Liver (tissue), 9 donors: ENCODE data around the gene DNAH10. TPM values are rescaled to one million over a fixed set of nuclear protein-coding genes. Genes with fewer than 3 reads are reported as not detected.
A peak's percentile ranks its signal among the peaks of the same experiment; 100 is the strongest.

Source experiments
- DNase-seq: peaks from one replicate; pipeline ENCODE4 v3.0.0-alpha.2; 2017; ENCODE audit warnings: low spot score
- H3K27ac ChIP-seq, 2 donors: one replicate each; pipeline ENCODE4 v1.7.0; 2013; ENCODE audit warnings: inconsistent platforms in 2 of 2, low read length in 2 of 2, control low read depth in 1 of 2, low read depth in 1 of 2, mild to moderate bottlenecking in 1 of 2
- H3K27me3 ChIP-seq, 4 donors: one replicate each; pipeline versions ENCODE4 v1.6.1 to v1.7.0; 2013; ENCODE audit warnings: low read length in 3 of 4, inconsistent platforms in 1 of 4, mild to moderate bottlenecking in 1 of 4, moderate library complexity in 1 of 4; ENCODE audit not compliant: control insufficient read depth in 4 of 4, insufficient read depth in 4 of 4
- H3K36me3 ChIP-seq, 4 donors: one replicate each; pipeline versions ENCODE4 v1.6.1 to v1.7.0; 2013; ENCODE audit warnings: low read length in 3 of 4, mild to moderate bottlenecking in 3 of 4, low read depth in 1 of 4, moderate library complexity in 1 of 4; ENCODE audit not compliant: control insufficient read depth in 4 of 4, insufficient read depth in 3 of 4
- H3K4me1 ChIP-seq, 4 donors: one replicate each; pipeline versions ENCODE4 v1.6.1 to v1.7.0; 2013; ENCODE audit warnings: low read length in 3 of 4, mild to moderate bottlenecking in 3 of 4, moderate library complexity in 1 of 4; ENCODE audit not compliant: control insufficient read depth in 4 of 4, insufficient read depth in 4 of 4
- H3K4me3 ChIP-seq, 3 donors: one replicate each; pipeline versions ENCODE4 v1.6.1 to v1.7.0; 2013; ENCODE audit warnings: low read length in 3 of 3, control low read depth in 1 of 3, low read depth in 1 of 3, mild to moderate bottlenecking in 1 of 3
- H3K9ac ChIP-seq, 2 donors: one replicate each; pipeline ENCODE4 v1.7.0; 2013; ENCODE audit warnings: low read length in 2 of 2, mild to moderate bottlenecking in 2 of 2, moderate library complexity in 2 of 2, control low read depth in 1 of 2, low read depth in 1 of 2
- H3K9me3 ChIP-seq, 4 donors: one replicate each; pipeline versions ENCODE4 v1.6.1 to v1.7.0; 2013; ENCODE audit warnings: low read length in 3 of 4; ENCODE audit not compliant: control insufficient read depth in 4 of 4
- ATF3 ChIP-seq: IDR thresholded peaks from 2 replicates; pipeline ENCODE4 v1.6.1; 2016; ENCODE audit warnings: antibody characterized with exemption
- CTCF ChIP-seq: fragments of 150-350 bp; IDR thresholded peaks from 2 replicates; pipeline ENCODE4 v1.5.1; 2017; ENCODE audit warnings: improper control_type of control experiment, low read depth, low read length; ENCODE audit not compliant: missing input control
- EGR1 ChIP-seq, 2 donors: IDR thresholded peaks; 2 replicates each; pipeline ENCODE4 v1.6.1; 2016 to 2018; ENCODE audit warnings: antibody characterized with exemption in 2 of 2, low read depth in 2 of 2
- FOXA1 ChIP-seq: IDR thresholded peaks from 2 replicates; pipeline ENCODE4 v1.6.1; 2016; ENCODE audit warnings: antibody characterized with exemption
- FOXA2 ChIP-seq: IDR thresholded peaks from 2 replicates; pipeline ENCODE4 v1.6.1; 2016; ENCODE audit warnings: antibody characterized with exemption
- GABPA ChIP-seq, 2 donors: IDR thresholded peaks in 1 of 2; conservative IDR thresholded peaks in 1 of 2; 2 replicates each; pipeline ENCODE4 v1.6.1; 2016; ENCODE audit warnings: antibody characterized with exemption in 2 of 2, mild to moderate bottlenecking in 1 of 2, moderate library complexity in 1 of 2
- JUND ChIP-seq, 2 donors: IDR thresholded peaks; 2 replicates each; pipeline ENCODE4 v1.6.1; 2016; ENCODE audit warnings: antibody characterized with exemption in 2 of 2
- MAX ChIP-seq: IDR thresholded peaks from 2 replicates; pipeline ENCODE4 v1.6.1; 2016; ENCODE audit warnings: antibody characterized with exemption
- NR2F2 ChIP-seq: IDR thresholded peaks from 2 replicates; pipeline ENCODE4 v1.6.1; 2016; ENCODE audit warnings: antibody characterized with exemption
- RAD21 ChIP-seq, 2 donors: IDR thresholded peaks; 2 replicates each; pipeline ENCODE4 v1.6.1; 2016; ENCODE audit warnings: antibody characterized with exemption in 2 of 2, mild to moderate bottlenecking in 2 of 2
- YY1 ChIP-seq: IDR thresholded peaks from 2 replicates; pipeline ENCODE4 v1.6.1; 2016; ENCODE audit warnings: antibody characterized with exemption, mild to moderate bottlenecking
- ZBTB33 ChIP-seq: IDR thresholded peaks from 2 replicates; pipeline ENCODE4 v1.6.1; 2016; ENCODE audit warnings: antibody characterized with exemption
- WGBS: extraction: QIAGEN DNeasy Blood & Tissue Kit; methylation state at CpG from one replicate; pipeline ENCODE4 v1.1.7; 2013; 5-methylcytosine and 5-hydroxymethylcytosine counted together
- polyA plus RNA-seq, 2 donors: library from polyadenylated mRNA; stranded (reverse) in 1 of 2; unstranded in 1 of 2; fragments of 200-250 nt in 1 of 2; fragments of >200 nt in 1 of 2; fragmentation: Nextera tagmentation in 1 of 2; extraction: Ambion mirVana in 1 of 2; gene quantifications; one replicate each; pipeline versions ENCODE4 v1.2.1 to v1.2.3, GENCODE V29; 2013 to 2015
- total RNA-seq, 2 donors: library from RNA; depleted of rRNA; stranded (reverse); fragments of >200 nt; gene quantifications; one replicate each; pipeline ENCODE4 v1.2.3, GENCODE V29; 2014
- TF ChIP-seq, protein P1 (sequence below): IDR thresholded peaks from 2 replicates; pipeline ENCODE4 v1.6.1; 2016; ENCODE audit warnings: antibody characterized with exemption, mild to moderate bottlenecking
- donor health status: healthy.
- donor health status: healthy.
- donor health status: healthy.
- donor health status: healthy.
- donor health status: healthy.

Gene DNAH10
- total RNA-seq (under 1 TPM; 0.05 to 0.08 TPM), polyA plus RNA-seq (under 1 TPM; 0.05 to 0.47 TPM)

GRCh38 chr12:123761841-123762714 lies at the start of gene DNAH10:
DNAH10 (plus strand) TSS chr12:123762301; CDS start chr12:123762337, 36 bp downstream.
- H3K4me1 ChIP-seq: peaks cover 3 to 16% (median 11%) of the 10 kb centered on the region in 4 donors
- TF ChIP-seq RAD21 (IDR thresholded peaks at IDR 0.05) (no peak), MAX (no peak), FOXA2 (no peak)
- no peaks in the 10 kb centered on the region for H3K9me3 ChIP-seq
- peaks cover 0 to 8% (median 3%) of the 10 kb centered on the region in 4 donors for H3K36me3 ChIP-seq
- 5% methylated on average over 105 of the region's 105 CpGs for WGBS
- H3K27me3 ChIP-seq: peaks cover 0 to 3% (median 1%) of the 10 kb centered on the region in 4 donors
- H3K4me3 ChIP-seq: peak within 1 kb of the TSS in 2 of 3 donors; percentile 7 to 50
- DNase-seq: peak; percentile 42
- no peak within 1 kb of the TSS for H3K27ac ChIP-seq
- no peak within 1 kb of the TSS for H3K9ac ChIP-seq

- peak; percentile 34 for DNase-seq
- Histone ChIP-seq H3K4me3 (peak overlapping the region; percentile 88 to 100 (median 89)), H3K9me3 (no peaks in the 10 kb centered on the region), H3K27ac (no peak overlapping the region), H3K4me1 (peaks cover 2 to 23% (median 16%) of the 10 kb centered on the region in 4 donors), H3K36me3 (no peaks in the 10 kb centered on the region), H3K27me3 (no peaks in the 10 kb centered on the region), H3K9ac (peak overlapping the region; percentile 11 to 84)
- under 1% methylated on average over 26 of the region's 26 CpGs for WGBS
- TF ChIP-seq NR2F2: no peak
- no peak for TF ChIP-seq ATF3
- TF ChIP-seq MAX: no peak
- no peak for TF ChIP-seq GABPA (IDR thresholded peaks at IDR 0.05 in 1 of 2, conservative IDR thresholded peaks at IDR 0.05 in 1 of 2)
- TF ChIP-seq FOXA1: no peak
- TF ChIP-seq, protein P1, sequence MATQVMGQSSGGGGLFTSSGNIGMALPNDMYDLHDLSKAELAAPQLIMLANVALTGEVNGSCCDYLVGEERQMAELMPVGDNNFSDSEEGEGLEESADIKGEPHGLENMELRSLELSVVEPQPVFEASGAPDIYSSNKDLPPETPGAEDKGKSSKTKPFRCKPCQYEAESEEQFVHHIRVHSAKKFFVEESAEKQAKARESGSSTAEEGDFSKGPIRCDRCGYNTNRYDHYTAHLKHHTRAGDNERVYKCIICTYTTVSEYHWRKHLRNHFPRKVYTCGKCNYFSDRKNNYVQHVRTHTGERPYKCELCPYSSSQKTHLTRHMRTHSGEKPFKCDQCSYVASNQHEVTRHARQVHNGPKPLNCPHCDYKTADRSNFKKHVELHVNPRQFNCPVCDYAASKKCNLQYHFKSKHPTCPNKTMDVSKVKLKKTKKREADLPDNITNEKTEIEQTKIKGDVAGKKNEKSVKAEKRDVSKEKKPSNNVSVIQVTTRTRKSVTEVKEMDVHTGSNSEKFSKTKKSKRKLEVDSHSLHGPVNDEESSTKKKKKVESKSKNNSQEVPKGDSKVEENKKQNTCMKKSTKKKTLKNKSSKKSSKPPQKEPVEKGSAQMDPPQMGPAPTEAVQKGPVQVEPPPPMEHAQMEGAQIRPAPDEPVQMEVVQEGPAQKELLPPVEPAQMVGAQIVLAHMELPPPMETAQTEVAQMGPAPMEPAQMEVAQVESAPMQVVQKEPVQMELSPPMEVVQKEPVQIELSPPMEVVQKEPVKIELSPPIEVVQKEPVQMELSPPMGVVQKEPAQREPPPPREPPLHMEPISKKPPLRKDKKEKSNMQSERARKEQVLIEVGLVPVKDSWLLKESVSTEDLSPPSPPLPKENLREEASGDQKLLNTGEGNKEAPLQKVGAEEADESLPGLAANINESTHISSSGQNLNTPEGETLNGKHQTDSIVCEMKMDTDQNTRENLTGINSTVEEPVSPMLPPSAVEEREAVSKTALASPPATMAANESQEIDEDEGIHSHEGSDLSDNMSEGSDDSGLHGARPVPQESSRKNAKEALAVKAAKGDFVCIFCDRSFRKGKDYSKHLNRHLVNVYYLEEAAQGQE: no peak
- TF ChIP-seq EGR1 (IDR thresholded peaks at IDR 0.05; ENCODE audit: low read depth in 2 of 2): no peak
- no peak for TF ChIP-seq JUND (IDR thresholded peaks at IDR 0.05)
These were observed 49.3 kb upstream of the DNAH10 start for GRCh38 chr12:123712780-123713319.

DNA sequence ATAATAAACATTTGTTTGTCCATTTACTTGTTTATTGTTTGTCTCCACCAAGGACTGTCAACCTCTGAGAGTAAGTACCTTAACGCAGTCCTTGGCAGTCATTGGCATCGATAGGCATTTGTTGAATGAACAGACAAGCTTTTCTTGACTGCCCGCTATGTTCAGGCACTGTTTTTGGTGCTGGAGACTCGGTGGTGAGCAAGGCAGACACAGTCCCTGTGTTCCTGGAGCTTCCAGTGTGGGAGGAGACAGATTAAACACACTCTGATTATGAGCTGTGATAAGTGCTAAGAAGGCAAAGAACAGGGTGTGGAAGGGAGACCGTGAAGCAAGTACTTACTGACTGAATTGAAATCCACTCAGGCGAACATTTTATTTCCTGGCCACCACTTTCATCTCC lies 48.7 kb upstream of the DNAH10 start:
- Histone ChIP-seq H3K36me3 (no peaks in the 10 kb centered on the region), H3K27ac (no peak overlapping the region), H3K4me1 (peaks cover 2 to 23% (median 16%) of the 10 kb centered on the region in 4 donors), H3K27me3 (no peaks in the 10 kb centered on the region), H3K9me3 (no peaks in the 10 kb centered on the region), H3K4me3 (peak overlapping the region; percentile 88 to 100 (median 89)), H3K9ac (peak overlapping the region; percentile 29 to 39)
- 32% methylated on average over 6 of the region's 6 CpGs for WGBS
- TF ChIP-seq RAD21 (IDR thresholded peaks at IDR 0.05): no peak
- TF ChIP-seq ZBTB33: no peak
- no peak for TF ChIP-seq FOXA2
- no peak for TF ChIP-seq FOXA1
- TF ChIP-seq GABPA (IDR thresholded peaks at IDR 0.05 in 1 of 2, conservative IDR thresholded peaks at IDR 0.05 in 1 of 2): no peak
- TF ChIP-seq YY1: no peak
- no peak for TF ChIP-seq CTCF
- DNase-seq: no peak
